ENCODE data around the gene FBXW7.

Gene FBXW7

DNA sequence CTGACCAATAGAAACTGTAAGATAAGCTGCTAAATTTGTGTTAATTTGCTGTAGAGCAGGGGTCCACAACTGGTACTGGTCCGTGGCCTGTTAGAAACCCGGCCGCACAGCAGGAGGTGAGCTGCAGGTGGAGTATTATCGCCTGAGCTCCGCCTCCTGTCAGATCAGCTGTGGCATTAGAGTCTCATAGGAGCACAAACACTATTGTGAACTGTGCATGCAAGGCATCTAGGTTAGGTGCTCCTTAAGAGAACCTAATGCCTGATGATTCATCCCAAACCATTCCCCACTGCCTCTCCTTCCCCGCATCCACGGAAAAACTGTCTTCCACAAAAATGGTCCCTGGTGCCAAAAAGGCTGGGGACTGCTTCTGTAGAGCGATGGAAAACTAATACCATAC, 19.7 kb downstream of the FBXW7 start:
- H3K36me3 ChIP-seq (ENCODE audit: control insufficient read depth in 1 of 2, insufficient read depth in 2 of 2, low read length in 2 of 2) = no peaks in the 10 kb centered on the region
- H3K9me3 ChIP-seq (ENCODE audit: control insufficient read depth in 1 of 2, low read length in 2 of 2) = no peaks in the 10 kb centered on the region
- H3K9ac ChIP-seq (ENCODE audit: low read depth in 1 of 2, low read length in 2 of 2) = no peak overlapping the region
- H3K4me1 ChIP-seq (ENCODE audit: control insufficient read depth in 1 of 2, insufficient read depth in 2 of 2, low read length in 2 of 2) = no peaks in the 10 kb centered on the region
- no peak overlapping the region for H3K4me3 ChIP-seq (ENCODE audit: low read depth in 1 of 2, low read length in 2 of 2)
- H3K27ac ChIP-seq (ENCODE audit: low read depth, low read length) = no peak overlapping the region
- no peaks in the 10 kb centered on the region for H3K27me3 ChIP-seq (ENCODE audit: control insufficient read depth in 1 of 2, insufficient read depth in 2 of 2, low read length in 2 of 2)

DNA sequence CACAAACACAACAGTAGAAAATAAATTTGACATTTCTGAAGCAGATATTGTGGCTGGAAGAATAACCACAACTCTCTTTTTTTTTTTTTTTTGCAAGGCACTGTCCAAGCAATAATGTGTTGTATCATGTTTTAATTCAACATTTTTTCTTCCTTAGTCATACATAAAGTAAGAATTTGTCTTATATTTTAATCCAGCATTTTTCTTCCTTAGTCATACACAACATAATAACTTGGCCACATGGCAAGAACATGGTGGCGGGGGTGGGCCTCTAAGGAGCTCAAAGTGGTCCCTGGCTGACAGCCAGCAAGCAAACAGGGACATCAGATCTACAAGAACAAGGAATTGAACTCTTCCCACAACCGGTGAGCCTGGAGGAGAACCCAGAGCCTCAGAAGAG, 20.2 kb downstream of the FBXW7 start:
- H3K4me1 ChIP-seq (ENCODE audit: control insufficient read depth in 1 of 2, insufficient read depth in 2 of 2, low read length in 2 of 2) = no peaks in the 10 kb centered on the region
- no peaks in the 10 kb centered on the region for H3K36me3 ChIP-seq (ENCODE audit: control insufficient read depth in 1 of 2, insufficient read depth in 2 of 2, low read length in 2 of 2)
- no peaks in the 10 kb centered on the region for H3K9me3 ChIP-seq (ENCODE audit: control insufficient read depth in 1 of 2, low read length in 2 of 2)
- no peak overlapping the region for H3K9ac ChIP-seq (ENCODE audit: low read depth in 1 of 2, low read length in 2 of 2)
- no peak overlapping the region for H3K27ac ChIP-seq (ENCODE audit: low read depth, low read length)
- no peaks in the 10 kb centered on the region for H3K27me3 ChIP-seq (ENCODE audit: control insufficient read depth in 1 of 2, insufficient read depth in 2 of 2, low read length in 2 of 2)
- no peak overlapping the region for H3K4me3 ChIP-seq (ENCODE audit: low read depth in 1 of 2, low read length in 2 of 2)

DNA sequence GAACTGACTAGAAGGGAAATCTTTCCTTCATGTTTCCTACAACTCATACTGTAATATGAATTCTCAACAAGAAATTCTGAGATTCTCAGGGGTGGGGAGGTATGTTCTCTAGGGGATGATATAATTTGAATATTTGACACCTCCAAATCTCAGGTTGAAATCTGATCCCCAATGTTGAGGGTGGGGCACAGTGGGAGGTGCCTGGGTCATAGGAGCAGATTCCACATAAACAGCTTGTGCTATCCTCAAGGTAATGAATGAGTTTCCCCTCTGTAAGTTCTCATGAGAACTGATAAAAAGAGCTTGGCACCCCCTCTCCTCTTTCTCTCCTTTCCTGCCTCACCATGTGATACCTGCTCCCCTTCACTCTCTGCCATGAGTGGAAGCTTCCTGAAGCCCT, 21.5 kb downstream of the FBXW7 start:
- H3K9me3 ChIP-seq (ENCODE audit: control insufficient read depth in 1 of 2, low read length in 2 of 2) = no peaks in the 10 kb centered on the region
- H3K4me3 ChIP-seq (ENCODE audit: low read depth in 1 of 2, low read length in 2 of 2) = no peak overlapping the region
- H3K27me3 ChIP-seq (ENCODE audit: control insufficient read depth in 1 of 2, insufficient read depth in 2 of 2, low read length in 2 of 2) = no peaks in the 10 kb centered on the region
- H3K36me3 ChIP-seq (ENCODE audit: control insufficient read depth in 1 of 2, insufficient read depth in 2 of 2, low read length in 2 of 2) = no peaks in the 10 kb centered on the region
- H3K9ac ChIP-seq (ENCODE audit: low read depth in 1 of 2, low read length in 2 of 2) = no peak overlapping the region
- H3K4me1 ChIP-seq (ENCODE audit: control insufficient read depth in 1 of 2, insufficient read depth in 2 of 2, low read length in 2 of 2) = peaks cover 7 to 11% of the 10 kb centered on the region in 2 donors
- no peak overlapping the region for H3K27ac ChIP-seq (ENCODE audit: low read depth, low read length)

DNA sequence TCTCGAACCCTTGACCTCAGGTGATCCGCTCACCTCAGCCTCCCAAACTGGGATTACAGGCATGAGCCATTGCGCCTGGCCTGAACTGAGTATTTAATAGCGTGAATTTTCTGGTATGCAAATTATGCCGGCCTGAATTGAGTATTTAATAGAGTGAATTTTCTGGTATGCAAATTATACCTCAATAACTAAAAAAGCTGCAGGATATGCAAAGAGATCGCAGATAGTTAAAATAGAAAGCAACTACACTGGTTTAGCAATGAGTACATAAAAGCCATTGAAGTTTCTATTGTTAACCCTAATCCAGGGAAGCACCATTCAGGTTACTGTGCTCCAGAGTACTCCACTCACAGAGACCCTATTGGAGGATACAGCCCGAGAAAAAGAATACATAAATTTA, 22.8 kb downstream of the FBXW7 start:
- H3K4me3 ChIP-seq (ENCODE audit: low read depth in 1 of 2, low read length in 2 of 2) = no peak overlapping the region
- H3K9me3 ChIP-seq (ENCODE audit: control insufficient read depth in 1 of 2, low read length in 2 of 2) = no peaks in the 10 kb centered on the region
- no peak overlapping the region for H3K9ac ChIP-seq (ENCODE audit: low read depth in 1 of 2, low read length in 2 of 2)
- H3K27me3 ChIP-seq (ENCODE audit: control insufficient read depth in 1 of 2, insufficient read depth in 2 of 2, low read length in 2 of 2) = no peaks in the 10 kb centered on the region
- peaks cover 7 to 14% of the 10 kb centered on the region in 2 donors for H3K4me1 ChIP-seq (ENCODE audit: control insufficient read depth in 1 of 2, insufficient read depth in 2 of 2, low read length in 2 of 2)
- no peaks in the 10 kb centered on the region for H3K36me3 ChIP-seq (ENCODE audit: control insufficient read depth in 1 of 2, insufficient read depth in 2 of 2, low read length in 2 of 2)
- H3K27ac ChIP-seq (ENCODE audit: low read depth, low read length) = no peak overlapping the region

DNA sequence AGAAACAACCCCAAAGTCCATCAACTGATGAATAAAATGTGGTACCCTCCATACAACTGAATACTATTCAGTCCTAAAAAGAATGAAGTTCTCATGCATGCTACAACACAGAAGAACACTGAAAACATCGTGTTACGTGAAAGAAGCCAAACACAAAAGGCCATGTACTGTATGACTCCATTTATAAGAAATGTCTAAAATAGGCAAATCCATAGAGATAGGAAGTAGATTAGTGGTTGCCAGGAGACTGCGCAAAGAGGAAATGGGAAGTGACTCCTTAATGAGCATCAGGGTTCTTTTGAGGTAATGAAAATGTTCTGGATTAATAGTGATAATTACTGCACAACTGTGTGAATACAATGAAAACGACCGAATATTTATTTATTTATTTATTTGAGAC, 23.4 kb downstream of the FBXW7 start:
- Histone ChIP-seq H3K27ac (ENCODE audit: low read depth, low read length) (no peak overlapping the region), H3K4me3 (ENCODE audit: low read depth in 1 of 2, low read length in 2 of 2) (no peak overlapping the region), H3K9ac (ENCODE audit: low read depth in 1 of 2, low read length in 2 of 2) (no peak overlapping the region), H3K9me3 (ENCODE audit: control insufficient read depth in 1 of 2, low read length in 2 of 2) (no peaks in the 10 kb centered on the region), H3K4me1 (ENCODE audit: control insufficient read depth in 1 of 2, insufficient read depth in 2 of 2, low read length in 2 of 2) (peaks cover 7 to 14% of the 10 kb centered on the region in 2 donors), H3K27me3 (ENCODE audit: control insufficient read depth in 1 of 2, insufficient read depth in 2 of 2, low read length in 2 of 2) (no peaks in the 10 kb centered on the region), H3K36me3 (ENCODE audit: control insufficient read depth in 1 of 2, insufficient read depth in 2 of 2, low read length in 2 of 2) (peaks cover 0 to 2% of the 10 kb centered on the region in 2 donors)

DNA sequence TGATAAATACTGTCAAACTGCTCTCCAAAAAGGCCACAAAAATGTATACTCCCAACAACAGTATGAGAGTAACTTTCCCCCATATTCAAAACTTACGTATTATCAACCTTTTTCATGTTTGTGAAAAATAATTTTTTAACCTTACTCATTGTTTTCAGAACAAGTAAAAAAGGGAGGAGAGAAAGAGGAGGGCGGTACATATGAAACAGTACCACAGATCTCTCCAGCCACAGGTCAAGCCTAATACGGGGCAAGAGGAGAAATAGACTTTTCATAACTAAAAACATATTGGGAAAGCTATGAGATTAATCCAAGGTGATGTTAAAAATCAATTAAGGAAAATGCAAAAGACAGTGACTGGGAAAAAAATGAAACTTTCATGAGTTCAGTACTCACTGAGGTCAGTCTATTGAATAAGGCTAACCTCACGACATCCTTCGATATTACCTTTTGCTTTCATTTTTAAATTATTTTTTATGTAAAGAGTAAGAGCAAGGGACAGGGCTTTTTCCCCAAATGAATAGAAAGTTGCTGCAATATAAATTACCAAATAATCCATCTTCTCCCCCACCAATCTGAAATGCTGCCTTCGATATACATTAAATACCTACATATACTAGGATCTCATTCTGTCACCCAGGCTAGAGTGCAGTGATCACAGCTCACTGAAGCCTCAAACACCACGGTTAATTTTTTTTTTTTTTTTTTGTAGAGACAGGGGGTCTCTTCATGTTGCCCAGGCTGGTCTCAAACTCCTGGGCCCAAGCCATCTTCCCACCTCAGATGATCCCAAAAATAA, 25.3 kb downstream of the FBXW7 start:
- H3K4me3 ChIP-seq (ENCODE audit: low read depth in 1 of 2, low read length in 2 of 2) = peak overlapping the region in 1 of 2 donors; percentile 22
- no peak overlapping the region for H3K9ac ChIP-seq (ENCODE audit: low read depth in 1 of 2, low read length in 2 of 2)
- peaks cover 7 to 14% of the 10 kb centered on the region in 2 donors for H3K4me1 ChIP-seq (ENCODE audit: control insufficient read depth in 1 of 2, insufficient read depth in 2 of 2, low read length in 2 of 2)
- H3K36me3 ChIP-seq (ENCODE audit: control insufficient read depth in 1 of 2, insufficient read depth in 2 of 2, low read length in 2 of 2) = peaks cover 0 to 4% of the 10 kb centered on the region in 2 donors
- no peaks in the 10 kb centered on the region for H3K27me3 ChIP-seq (ENCODE audit: control insufficient read depth in 1 of 2, insufficient read depth in 2 of 2, low read length in 2 of 2)
- no peaks in the 10 kb centered on the region for H3K9me3 ChIP-seq (ENCODE audit: control insufficient read depth in 1 of 2, low read length in 2 of 2)
- H3K27ac ChIP-seq (ENCODE audit: low read depth, low read length) = no peak overlapping the region

DNA sequence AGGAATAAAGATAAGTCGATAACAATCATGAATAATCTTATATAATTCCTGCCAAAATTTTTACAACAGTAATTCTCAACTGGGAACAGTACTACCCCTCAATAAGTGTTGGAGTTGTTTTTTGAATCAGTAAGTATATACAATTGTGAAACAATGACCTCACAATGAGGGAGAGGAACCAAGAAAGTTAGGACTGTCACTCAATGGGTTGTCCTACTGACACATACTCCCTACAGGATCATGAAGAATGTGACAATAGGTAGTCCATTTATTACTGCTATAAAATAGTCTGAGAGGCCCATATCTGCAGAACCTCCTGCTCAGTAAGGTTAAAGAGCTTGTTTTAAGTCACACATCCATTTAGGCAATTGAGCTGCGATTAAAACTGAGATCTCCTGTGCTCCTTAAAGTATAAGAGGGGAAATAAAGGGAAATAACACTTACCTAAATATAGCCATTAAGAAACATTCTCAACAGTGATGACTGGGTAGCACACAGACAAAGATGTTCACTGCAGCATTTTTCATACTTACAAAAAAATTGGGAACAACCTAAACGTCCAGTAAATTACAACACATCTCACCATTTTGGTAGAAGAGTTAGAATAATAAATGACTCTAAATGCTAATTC, 26.2 kb downstream of the FBXW7 start:
- Histone ChIP-seq H3K36me3 (ENCODE audit: control insufficient read depth in 1 of 2, insufficient read depth in 2 of 2, low read length in 2 of 2) (peaks cover 0 to 4% of the 10 kb centered on the region in 2 donors), H3K4me3 (ENCODE audit: low read depth in 1 of 2, low read length in 2 of 2) (no peak overlapping the region), H3K9me3 (ENCODE audit: control insufficient read depth in 1 of 2, low read length in 2 of 2) (no peaks in the 10 kb centered on the region), H3K27me3 (ENCODE audit: control insufficient read depth in 1 of 2, insufficient read depth in 2 of 2, low read length in 2 of 2) (no peaks in the 10 kb centered on the region), H3K4me1 (ENCODE audit: control insufficient read depth in 1 of 2, insufficient read depth in 2 of 2, low read length in 2 of 2) (peaks cover 7 to 14% of the 10 kb centered on the region in 2 donors), H3K27ac (ENCODE audit: low read depth, low read length) (no peak overlapping the region), H3K9ac (ENCODE audit: low read depth in 1 of 2, low read length in 2 of 2) (no peak overlapping the region)

DNA sequence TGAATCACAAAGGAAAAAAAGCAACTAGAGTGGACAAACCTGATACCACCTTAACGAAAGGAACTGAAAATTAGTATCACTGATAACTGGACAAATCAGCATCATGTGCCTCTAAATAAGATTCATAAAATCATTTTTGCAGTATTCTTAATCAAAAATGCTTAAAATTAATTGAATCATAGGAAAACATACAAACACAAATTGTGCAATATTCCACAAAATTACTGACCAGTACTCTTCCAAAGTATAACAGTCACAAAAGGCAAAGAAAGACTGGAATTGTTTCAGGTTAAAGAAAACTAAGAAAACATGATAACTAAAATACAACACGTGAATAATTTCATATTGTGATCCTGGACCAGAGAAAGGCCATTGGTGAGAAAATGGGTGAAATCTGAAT, 27.1 kb downstream of the FBXW7 start:
- Histone ChIP-seq H3K4me1 (ENCODE audit: control insufficient read depth in 1 of 2, insufficient read depth in 2 of 2, low read length in 2 of 2) (peaks cover 7 to 14% of the 10 kb centered on the region in 2 donors), H3K27me3 (ENCODE audit: control insufficient read depth in 1 of 2, insufficient read depth in 2 of 2, low read length in 2 of 2) (no peaks in the 10 kb centered on the region), H3K9ac (ENCODE audit: low read depth in 1 of 2, low read length in 2 of 2) (no peak overlapping the region), H3K9me3 (ENCODE audit: control insufficient read depth in 1 of 2, low read length in 2 of 2) (no peaks in the 10 kb centered on the region), H3K4me3 (ENCODE audit: low read depth in 1 of 2, low read length in 2 of 2) (no peak overlapping the region), H3K27ac (ENCODE audit: low read depth, low read length) (no peak overlapping the region), H3K36me3 (ENCODE audit: control insufficient read depth in 1 of 2, insufficient read depth in 2 of 2, low read length in 2 of 2) (peaks cover 0 to 4% of the 10 kb centered on the region in 2 donors)

DNA sequence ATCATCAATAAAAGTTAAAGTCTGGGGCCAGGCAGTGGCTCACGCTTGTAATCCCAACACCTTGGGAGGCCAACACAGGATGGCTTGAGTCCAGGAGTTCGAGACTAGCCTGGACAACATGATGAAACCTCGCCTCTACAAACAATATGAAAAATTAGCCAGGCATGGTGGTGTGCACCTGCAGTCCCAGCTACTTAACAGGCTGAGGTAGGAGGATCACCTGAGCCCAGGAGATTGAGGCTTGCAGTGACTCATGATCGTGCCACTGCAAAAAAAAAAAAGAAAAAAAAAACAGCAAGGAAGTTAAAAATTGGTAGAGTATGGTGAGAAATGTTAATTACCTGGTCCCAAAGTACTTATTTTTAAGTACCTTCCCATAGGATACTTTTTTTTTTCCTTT, 27.5 kb downstream of the FBXW7 start:
- H3K27me3 ChIP-seq (ENCODE audit: control insufficient read depth in 1 of 2, insufficient read depth in 2 of 2, low read length in 2 of 2) = no peaks in the 10 kb centered on the region
- H3K4me3 ChIP-seq (ENCODE audit: low read depth in 1 of 2, low read length in 2 of 2) = no peak overlapping the region
- no peak overlapping the region for H3K9ac ChIP-seq (ENCODE audit: low read depth in 1 of 2, low read length in 2 of 2)
- peaks cover 7 to 14% of the 10 kb centered on the region in 2 donors for H3K4me1 ChIP-seq (ENCODE audit: control insufficient read depth in 1 of 2, insufficient read depth in 2 of 2, low read length in 2 of 2)
- H3K36me3 ChIP-seq (ENCODE audit: control insufficient read depth in 1 of 2, insufficient read depth in 2 of 2, low read length in 2 of 2) = peaks cover 0 to 4% of the 10 kb centered on the region in 2 donors
- no peaks in the 10 kb centered on the region for H3K9me3 ChIP-seq (ENCODE audit: control insufficient read depth in 1 of 2, low read length in 2 of 2)
- no peak overlapping the region for H3K27ac ChIP-seq (ENCODE audit: low read depth, low read length)

DNA sequence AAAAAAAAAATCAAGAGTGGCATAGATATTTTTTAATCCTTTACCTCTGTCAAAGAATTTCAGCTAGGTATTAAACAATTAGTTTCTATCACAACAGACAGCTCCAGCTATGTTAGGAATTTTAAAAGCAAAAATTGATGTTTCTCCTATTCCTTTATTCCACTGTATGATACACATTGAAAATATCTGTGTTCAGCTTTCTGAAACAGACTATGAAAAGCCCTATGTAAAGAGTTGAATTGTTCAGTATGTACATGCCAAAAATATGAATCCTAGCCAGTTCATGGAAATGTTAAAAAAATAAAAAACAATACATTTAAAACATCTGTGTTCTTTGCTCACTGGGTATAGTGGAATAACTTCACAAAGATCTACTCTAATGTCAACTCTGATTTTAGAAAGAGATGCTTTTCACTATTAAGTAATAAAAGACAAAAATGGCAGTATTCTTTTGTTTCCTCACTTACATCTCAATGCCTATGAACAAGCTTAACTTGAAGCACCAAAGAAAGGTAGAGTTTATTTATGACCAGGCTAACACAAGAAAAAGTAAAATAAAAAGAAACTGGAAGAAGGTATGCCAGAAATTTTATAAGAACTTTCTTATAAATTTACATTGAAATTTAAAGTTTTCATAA, 32.1 kb downstream of the FBXW7 start:
- H3K36me3 ChIP-seq (ENCODE audit: control insufficient read depth in 1 of 2, insufficient read depth in 2 of 2, low read length in 2 of 2) = peaks cover 0 to 4% of the 10 kb centered on the region in 2 donors
- no peaks in the 10 kb centered on the region for H3K27me3 ChIP-seq (ENCODE audit: control insufficient read depth in 1 of 2, insufficient read depth in 2 of 2, low read length in 2 of 2)
- no peaks in the 10 kb centered on the region for H3K9me3 ChIP-seq (ENCODE audit: control insufficient read depth in 1 of 2, low read length in 2 of 2)
- no peak overlapping the region for H3K9ac ChIP-seq (ENCODE audit: low read depth in 1 of 2, low read length in 2 of 2)
- no peak overlapping the region for H3K27ac ChIP-seq (ENCODE audit: low read depth, low read length)
- peaks cover 0 to 10% of the 10 kb centered on the region in 2 donors for H3K4me1 ChIP-seq (ENCODE audit: control insufficient read depth in 1 of 2, insufficient read depth in 2 of 2, low read length in 2 of 2)
- H3K4me3 ChIP-seq (ENCODE audit: low read depth in 1 of 2, low read length in 2 of 2) = no peak overlapping the region

Measured in duodenal mucosa (tissue), 2 donors.